NT2/D1 (cell line): Measurements from ENCODE around the gene SLC22A25.

Source experiments
- DNase-seq: peaks from one replicate; pipeline ENCODE4 v3.0.0-alpha.2; 2011; ENCODE audit warnings: low read depth, low spot score
- H3K27me3 ChIP-seq: 2 replicates; pipeline ENCODE4 v1.6.0; 2011; ENCODE audit warnings: mild to moderate bottlenecking; ENCODE audit not compliant: insufficient read length, insufficient read depth
- H3K36me3 ChIP-seq: 2 replicates; pipeline ENCODE4 v1.6.1; 2011; ENCODE audit warnings: mild to moderate bottlenecking, low read length, mixed read lengths; ENCODE audit not compliant: insufficient read depth, insufficient read length
- H3K4me1 ChIP-seq: 2 replicates; pipeline ENCODE4 v1.5.1; 2011; ENCODE audit not compliant: insufficient read depth, insufficient read length
- H3K4me3 ChIP-seq: 2 replicates; pipeline ENCODE4 v1.5.1; 2011; ENCODE audit warnings: low read depth; ENCODE audit not compliant: insufficient read length
- H3K9ac ChIP-seq: 2 replicates; pipeline ENCODE4 v1.6.0; 2011; ENCODE audit warnings: low read depth; ENCODE audit not compliant: insufficient read length
- H3K9me3 ChIP-seq: 2 replicates; pipeline ENCODE4 v1.5.1; 2011; ENCODE audit warnings: mild to moderate bottlenecking, low read length; ENCODE audit not compliant: insufficient read depth
- SUZ12 ChIP-seq: IDR thresholded peaks from 2 replicates; pipeline ENCODE4 v1.6.1; 2011; ENCODE audit not compliant: insufficient read length, insufficient read depth; ENCODE audit errors: extremely low read depth
- YY1 ChIP-seq: IDR thresholded peaks from 2 replicates; pipeline ENCODE4 v1.6.1; 2011; ENCODE audit not compliant: insufficient read length, insufficient read depth
- ZNF274 ChIP-seq: IDR thresholded peaks from 2 replicates; pipeline ENCODE4 v1.6.1; 2011; ENCODE audit warnings: mild to moderate bottlenecking, low read depth, low read length

SLC22A25 gene

DNA sequence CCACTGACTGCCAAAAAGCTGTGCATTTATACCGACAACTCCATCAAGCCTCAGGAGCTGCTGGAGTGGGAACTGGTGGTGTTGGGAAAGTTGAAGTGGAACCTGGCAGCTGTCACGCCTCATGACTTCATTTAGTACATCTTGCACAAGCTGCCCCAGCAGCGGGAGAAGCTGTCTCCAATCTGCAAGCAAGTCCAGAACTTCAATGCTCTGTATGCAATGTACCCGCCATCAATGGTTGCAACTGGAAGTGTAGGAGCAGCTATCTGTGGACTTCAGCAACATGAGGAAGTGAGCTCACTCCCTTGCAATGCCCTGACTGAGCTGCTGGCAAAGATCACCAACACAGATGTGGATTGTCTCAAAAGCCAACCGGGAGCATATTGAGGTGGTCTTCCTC lies at the start of gene SLC22A25:
SLC22A25 (minus strand) TSS at position 67 of the 400 bp plus-strand sequence. CDS start 13,947 bp downstream, outside the sequence.
- no peaks in the 10 kb centered on the region for H3K36me3 ChIP-seq
- no peak for TF ChIP-seq YY1
- no peaks in the 10 kb centered on the region for H3K4me1 ChIP-seq
- H3K4me3 ChIP-seq = no peak within 1 kb of the TSS
- H3K9ac ChIP-seq = no peak within 1 kb of the TSS
- H3K9me3 ChIP-seq = no peaks in the 10 kb centered on the region
- DNase-seq = no peak
- no peaks in the 10 kb centered on the region for H3K27me3 ChIP-seq

DNA sequence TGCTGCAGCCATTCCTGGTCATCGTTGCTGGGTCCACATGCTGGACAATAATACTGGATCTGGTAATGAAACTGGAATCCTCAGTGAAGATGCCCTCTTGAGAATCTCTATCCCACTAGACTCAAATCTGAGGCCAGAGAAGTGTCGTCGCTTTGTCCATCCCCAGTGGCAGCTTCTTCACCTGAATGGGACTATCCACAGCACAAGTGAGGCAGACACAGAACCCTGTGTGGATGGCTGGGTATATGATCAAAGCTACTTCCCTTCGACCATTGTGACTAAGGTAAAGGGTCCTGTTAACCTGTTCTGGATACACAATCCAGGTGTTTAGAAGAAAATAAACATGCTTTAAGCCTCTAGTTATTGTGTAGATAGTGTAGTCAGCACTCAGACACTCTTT lies 46.9 kb upstream of the SLC22A25 start:
- Histone ChIP-seq H3K9me3 (peaks cover 11% of the 10 kb centered on the region; the same call in 1 of the 2 replicates), H3K9ac (no peak overlapping the region), H3K27me3 (no peaks in the 10 kb centered on the region), H3K4me3 (no peak overlapping the region), H3K4me1 (no peaks in the 10 kb centered on the region), H3K36me3 (no peaks in the 10 kb centered on the region)
- TF ChIP-seq SUZ12 (no peak), ZNF274 (no peak), YY1 (no peak)
- DNase-seq = no peak

DNA sequence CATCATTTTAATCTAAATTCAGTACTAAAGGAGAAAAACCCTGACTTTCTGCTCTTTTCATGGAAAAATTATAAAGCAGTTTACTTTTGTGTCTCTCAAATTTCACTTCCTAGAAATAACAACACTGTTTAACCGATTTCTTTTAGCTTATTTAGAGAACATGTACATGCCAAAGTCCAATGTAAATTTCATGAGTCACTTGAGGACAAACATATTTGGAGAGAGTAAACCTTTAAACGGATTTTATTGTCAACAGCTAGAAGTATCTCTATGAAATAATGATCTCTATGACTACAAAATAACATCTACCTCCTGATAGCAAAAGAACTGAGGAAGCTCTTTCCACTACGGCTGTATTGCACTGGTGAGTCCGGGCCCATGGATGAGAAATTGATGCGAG lies 46.3 kb upstream of the SLC22A25 start:
- H3K36me3 ChIP-seq = no peaks in the 10 kb centered on the region
- H3K9me3 ChIP-seq = peaks cover 11% of the 10 kb centered on the region; the same call in 1 of the 2 replicates
- TF ChIP-seq ZNF274 (no peak), YY1 (no peak), SUZ12 (no peak)
- no peak overlapping the region for H3K9ac ChIP-seq
- DNase-seq = no peak
- H3K4me3 ChIP-seq = no peak overlapping the region
- H3K27me3 ChIP-seq = no peaks in the 10 kb centered on the region
- no peaks in the 10 kb centered on the region for H3K4me1 ChIP-seq

DNA sequence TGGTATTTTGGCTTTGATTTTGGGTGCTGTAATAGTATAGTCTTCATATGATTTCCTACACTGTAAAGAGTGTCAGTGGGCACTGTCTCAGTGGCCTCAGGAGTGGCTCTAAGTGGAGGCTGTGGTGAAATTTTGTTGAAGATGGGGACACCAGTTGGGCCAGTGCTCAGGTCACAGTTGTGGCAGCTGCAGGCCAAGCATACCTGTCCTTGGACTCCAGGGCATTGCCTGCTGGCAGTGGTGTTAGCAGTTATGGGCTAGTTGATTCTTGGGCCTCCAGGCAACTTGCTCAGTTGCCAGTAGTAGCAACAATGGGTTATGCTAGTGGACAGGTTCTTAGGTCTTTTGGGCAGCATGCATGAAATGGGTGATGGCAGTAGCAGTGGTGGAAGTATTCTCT lies 39.2 kb upstream of the SLC22A25 start:
- Histone ChIP-seq H3K4me1 (no peaks in the 10 kb centered on the region), H3K9me3 (no peaks in the 10 kb centered on the region), H3K36me3 (no peaks in the 10 kb centered on the region), H3K4me3 (no peak overlapping the region), H3K9ac (no peak overlapping the region), H3K27me3 (no peaks in the 10 kb centered on the region)
- TF ChIP-seq SUZ12 (no peak), YY1 (no peak)
- no peak for DNase-seq

DNA sequence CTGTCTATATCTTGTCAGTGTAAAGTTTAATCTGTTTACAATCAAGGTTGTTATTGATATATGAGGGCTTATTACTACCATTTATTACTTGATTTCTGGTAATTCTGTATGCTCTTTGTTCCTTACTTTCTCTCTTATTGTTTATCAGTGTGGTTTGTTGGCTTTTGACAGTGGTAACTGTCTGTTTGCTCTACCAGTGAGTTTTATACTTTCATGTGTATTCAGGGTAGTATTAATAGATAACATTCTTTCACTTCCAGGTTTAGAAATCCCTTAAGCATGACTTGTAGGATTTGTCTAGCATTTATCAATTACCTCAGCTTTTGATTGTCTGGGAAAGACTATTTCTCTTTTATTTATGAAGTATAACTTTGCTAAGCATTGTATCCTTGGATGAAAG lies 37.5 kb upstream of the SLC22A25 start:
- no peak overlapping the region for H3K9ac ChIP-seq
- no peak overlapping the region for H3K4me3 ChIP-seq
- TF ChIP-seq ZNF274 (no peak), SUZ12 (no peak), YY1 (no peak)

DNA sequence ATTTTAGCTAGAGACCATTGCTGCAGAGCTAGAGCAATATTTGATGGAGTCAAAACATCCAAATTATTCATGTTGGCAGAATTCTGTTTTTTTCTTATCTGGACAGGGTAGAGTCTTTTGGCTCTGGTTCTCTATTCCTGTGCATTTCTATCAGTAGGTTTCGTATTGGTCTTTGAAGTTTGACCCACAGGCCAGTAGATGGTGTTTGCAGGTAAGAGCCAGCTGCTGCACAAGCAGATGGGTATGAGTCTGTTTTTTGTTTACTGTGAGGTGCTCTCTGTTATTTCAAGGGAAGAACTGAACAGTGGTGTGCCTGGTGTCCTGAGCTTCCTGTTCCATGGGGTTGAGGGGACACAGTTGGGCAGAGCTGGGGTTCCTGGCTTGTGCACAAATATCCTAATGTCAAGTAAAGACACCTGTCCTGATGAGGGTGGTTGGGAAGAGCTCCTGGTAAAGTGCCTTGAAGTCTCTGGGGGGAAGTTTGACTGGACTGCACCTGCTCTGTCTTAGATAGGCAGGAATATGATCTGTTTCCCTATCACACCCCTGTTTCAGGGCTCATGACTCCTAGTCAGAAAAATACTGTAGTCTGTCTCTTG lies 34.0 kb upstream of the SLC22A25 start:
- Histone ChIP-seq H3K9me3 (no peaks in the 10 kb centered on the region), H3K9ac (no peak overlapping the region), H3K4me1 (no peaks in the 10 kb centered on the region), H3K27me3 (no peaks in the 10 kb centered on the region), H3K36me3 (no peaks in the 10 kb centered on the region), H3K4me3 (no peak overlapping the region)
- TF ChIP-seq YY1 = no peak
- no peak for TF ChIP-seq ZNF274
- no peak for TF ChIP-seq SUZ12
- DNase-seq = no peak

More for the DNA sequence above, 37.5 kb upstream of the SLC22A25 start:
- H3K27me3 ChIP-seq = no peaks in the 10 kb centered on the region
- H3K9me3 ChIP-seq = no peaks in the 10 kb centered on the region
- DNase-seq = no peak
- no peaks in the 10 kb centered on the region for H3K36me3 ChIP-seq
- H3K4me1 ChIP-seq = no peaks in the 10 kb centered on the region

DNA sequence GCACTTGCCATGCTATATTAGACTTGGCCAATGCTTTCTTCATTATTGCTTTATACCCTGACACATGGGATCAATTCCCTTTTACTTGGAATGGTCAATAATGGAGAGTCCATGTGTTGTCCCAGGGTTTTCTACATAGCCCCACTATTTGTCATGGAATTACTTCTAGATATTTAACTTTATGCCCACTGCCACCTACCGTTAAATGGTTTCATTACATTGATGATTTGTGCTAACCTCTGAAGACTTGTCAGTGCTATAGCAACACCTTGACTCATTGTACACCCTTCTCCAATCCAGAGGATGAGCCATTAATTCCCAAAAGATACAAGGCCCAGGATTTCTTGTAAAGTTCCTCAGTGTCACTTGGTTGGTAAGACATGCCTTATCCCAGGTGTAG lies 31.4 kb upstream of the SLC22A25 start:
- TF ChIP-seq ZNF274 = no peak
- TF ChIP-seq SUZ12 = no peak
- TF ChIP-seq YY1 = no peak
- H3K9ac ChIP-seq = no peak overlapping the region
- H3K27me3 ChIP-seq = no peaks in the 10 kb centered on the region
- no peak for DNase-seq
- H3K4me3 ChIP-seq = no peak overlapping the region
- no peaks in the 10 kb centered on the region for H3K36me3 ChIP-seq
- H3K4me1 ChIP-seq = no peaks in the 10 kb centered on the region
- H3K9me3 ChIP-seq = no peaks in the 10 kb centered on the region

DNA sequence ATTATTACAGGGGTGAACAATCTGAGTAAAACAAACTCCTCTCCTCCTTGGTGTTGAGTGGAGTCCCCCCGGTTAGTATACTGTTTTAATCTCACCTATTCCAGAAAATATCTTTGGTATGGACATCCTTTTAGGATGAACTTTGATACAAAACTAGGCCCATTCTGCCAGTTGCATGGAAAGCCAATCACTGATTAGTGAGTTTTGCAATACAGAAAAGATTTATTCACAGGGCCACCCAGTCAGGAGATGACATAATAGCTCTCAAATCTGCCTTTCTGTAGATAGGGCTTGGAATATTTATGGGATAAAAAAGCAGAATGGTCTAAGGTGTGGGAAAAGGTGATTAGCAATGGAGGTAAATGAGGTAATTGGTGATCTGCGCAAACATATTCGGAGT lies 30.3 kb upstream of the SLC22A25 start:
- Histone ChIP-seq H3K27me3 (no peaks in the 10 kb centered on the region), H3K4me3 (no peak overlapping the region), H3K9ac (no peak overlapping the region), H3K4me1 (no peaks in the 10 kb centered on the region), H3K9me3 (no peaks in the 10 kb centered on the region), H3K36me3 (no peaks in the 10 kb centered on the region)
- no peak for DNase-seq
- no peak for TF ChIP-seq YY1
- no peak for TF ChIP-seq ZNF274
- TF ChIP-seq SUZ12 = no peak
